ENCODE results near the gene C19orf81. TPM values are rescaled to one million over a fixed set of nuclear protein-coding genes. Genes with fewer than 3 reads are reported as not detected.

C19orf81 gene
- total RNA-seq, 1 experiment from 2014 or later, result 22.4 TPM

GRCh38 chr19:50647879-50648615 lies 1.2 kb upstream of the C19orf81 start (continued):
- TF ChIP-seq ZNF281 (CRISPR knock-in tag; IDR thresholded peaks at IDR 0.05), result no peak

DNA sequence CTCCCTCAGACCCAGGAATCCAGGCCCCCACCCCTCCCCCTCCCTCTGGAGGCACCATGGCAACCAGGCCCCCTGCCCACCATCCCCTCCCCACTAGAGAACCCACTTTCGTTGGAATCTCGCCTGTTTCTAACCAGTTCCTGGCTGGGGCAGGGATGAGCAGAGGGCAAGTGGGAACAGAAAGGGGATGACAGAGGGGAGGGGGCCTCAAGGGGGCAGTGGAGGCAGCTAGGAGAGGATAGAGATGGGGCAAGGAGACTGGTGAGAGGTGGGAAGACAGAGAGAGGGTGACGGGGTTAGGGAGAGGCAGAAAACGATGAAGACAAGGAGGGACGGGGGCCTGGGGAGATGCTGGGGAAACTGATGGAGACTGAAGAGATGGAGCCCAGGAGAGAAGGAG lies 586 bp upstream of the C19orf81 start:
- no peak for TF ChIP-seq MYBL2 (CRISPR knock-in tag; IDR thresholded peaks at IDR 0.05)
- TF ChIP-seq E2F1 (CRISPR knock-in tag; IDR thresholded peaks at IDR 0.05), result no peak
- no peak for TF ChIP-seq KAT7 (CRISPR knock-in tag; IDR thresholded peaks at IDR 0.05; ENCODE audit: borderline replicate concordance)
- TF ChIP-seq, protein P1, sequence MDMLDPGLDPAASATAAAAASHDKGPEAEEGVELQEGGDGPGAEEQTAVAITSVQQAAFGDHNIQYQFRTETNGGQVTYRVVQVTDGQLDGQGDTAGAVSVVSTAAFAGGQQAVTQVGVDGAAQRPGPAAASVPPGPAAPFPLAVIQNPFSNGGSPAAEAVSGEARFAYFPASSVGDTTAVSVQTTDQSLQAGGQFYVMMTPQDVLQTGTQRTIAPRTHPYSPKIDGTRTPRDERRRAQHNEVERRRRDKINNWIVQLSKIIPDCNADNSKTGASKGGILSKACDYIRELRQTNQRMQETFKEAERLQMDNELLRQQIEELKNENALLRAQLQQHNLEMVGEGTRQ (CRISPR knock-in tag; IDR thresholded peaks at IDR 0.05), result no peak
- no peak for TF ChIP-seq NFYB (CRISPR knock-in tag; conservative IDR thresholded peaks at IDR 0.05; ENCODE audit: low read depth)
- no peak for TF ChIP-seq GABPB1 (CRISPR knock-in tag; IDR thresholded peaks at IDR 0.05)
- TF ChIP-seq, protein P2, sequence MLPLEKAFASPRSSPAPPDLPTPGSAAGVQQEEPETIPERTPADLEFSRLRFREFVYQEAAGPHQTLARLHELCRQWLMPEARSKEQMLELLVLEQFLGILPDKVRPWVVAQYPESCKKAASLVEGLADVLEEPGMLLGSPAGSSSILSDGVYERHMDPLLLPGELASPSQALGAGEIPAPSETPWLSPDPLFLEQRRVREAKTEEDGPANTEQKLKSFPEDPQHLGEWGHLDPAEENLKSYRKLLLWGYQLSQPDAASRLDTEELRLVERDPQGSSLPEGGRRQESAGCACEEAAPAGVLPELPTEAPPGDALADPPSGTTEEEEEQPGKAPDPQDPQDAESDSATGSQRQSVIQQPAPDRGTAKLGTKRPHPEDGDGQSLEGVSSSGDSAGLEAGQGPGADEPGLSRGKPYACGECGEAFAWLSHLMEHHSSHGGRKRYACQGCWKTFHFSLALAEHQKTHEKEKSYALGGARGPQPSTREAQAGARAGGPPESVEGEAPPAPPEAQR (CRISPR knock-in tag; IDR thresholded peaks at IDR 0.05), result no peak
- TF ChIP-seq ZNF232 (CRISPR knock-in tag; IDR thresholded peaks at IDR 0.05), result no peak
- no peak for TF ChIP-seq MLX (CRISPR knock-in tag; IDR thresholded peaks at IDR 0.05)
- TF ChIP-seq CDX4 (CRISPR knock-in tag; IDR thresholded peaks at IDR 0.05; ENCODE audit: borderline replicate concordance), result no peak
- H3K27ac Mint-ChIP-seq, result no peak overlapping the region
- no peak; the same call in 1 of the 2 replicates for ATAC-seq
- ChIA-PET CTCF (interaction anchor here (0.9 to 2.1 kb wide), 14 partner anchors 8 to 316 kb away, joined by 3 to 7 read pairs (median 4); partner anchors contain the start of gene SYT3), POLR2A (no interaction called here)
- no peak overlapping the region for H3K4me3 Mint-ChIP-seq
- H3K27me3 Mint-ChIP-seq (ENCODE audit: low read depth), result peaks cover 26% of the 10 kb centered on the region
- no peak for DNase-seq (ENCODE audit: low spot score)
- H3K36me3 Mint-ChIP-seq, result no peaks in the 10 kb centered on the region
- H3K4me1 Mint-ChIP-seq, result peaks cover 15% of the 10 kb centered on the region
- no peaks in the 10 kb centered on the region for H3K9me3 Mint-ChIP-seq

DNA sequence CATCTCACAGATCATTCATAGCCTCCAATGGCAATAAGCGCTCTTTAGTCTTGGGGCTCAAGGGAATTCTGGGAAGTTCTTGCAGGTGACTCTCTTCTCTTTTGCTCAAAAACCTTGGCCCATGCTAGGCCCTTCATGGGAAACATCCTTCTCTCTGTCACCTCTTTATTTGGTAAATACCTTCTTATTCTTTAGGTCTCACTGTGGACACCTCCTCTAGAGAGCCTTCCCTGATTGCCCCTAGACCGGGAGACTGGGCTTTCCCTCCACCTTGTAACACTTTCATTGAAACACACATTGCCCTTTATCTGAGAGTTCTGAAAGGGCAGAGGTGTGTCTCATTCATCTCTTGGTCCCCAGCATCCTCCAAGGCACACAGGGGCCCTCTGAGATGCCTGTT lies 1.9 kb downstream of the C19orf81 start:
- Mint-ChIP-seq H3K4me1 (peaks cover 21% of the 10 kb centered on the region), H3K9me3 (peaks cover 9% of the 10 kb centered on the region), H3K27ac (no peak overlapping the region)

More for the DNA sequence above, 1.9 kb downstream of the C19orf81 start:
- H3K4me3 Mint-ChIP-seq, result no peak overlapping the region
- CTCF ChIA-PET, result interaction anchor here (1.9 kb wide), 1 partner anchor 23 kb away, joined by 10 read pairs; no protein-coding TSS in a partner anchor
- no peak for TF ChIP-seq ZBTB43 (CRISPR knock-in tag; IDR thresholded peaks at IDR 0.05)
- no peaks in the 10 kb centered on the region for H3K36me3 Mint-ChIP-seq
- POLR2A ChIA-PET, result no interaction called here
- H3K27me3 Mint-ChIP-seq (ENCODE audit: low read depth), result peaks cover 50% of the 10 kb centered on the region
- ATAC-seq (no peak), DNase-seq (ENCODE audit: low spot score) (no peak)
